NCI-H128 (cell line): ENCODE measurements around the gene RAB6B.

Experiments
- DNase-seq: peaks from one replicate; lab custom pipeline; 2025; ENCODE audit not compliant: unreplicated experiment; lab: John Stamatoyannopoulos, UW

RAB6B gene

GRCh38 chr3:133895208-133896001 lies at the start of gene RAB6B:
Gene RAB6B (minus strand): TSS chr3:133895882. CDS start chr3:133895466, 416 bp downstream.
- peak; percentile 46 for DNase-seq

DNA sequence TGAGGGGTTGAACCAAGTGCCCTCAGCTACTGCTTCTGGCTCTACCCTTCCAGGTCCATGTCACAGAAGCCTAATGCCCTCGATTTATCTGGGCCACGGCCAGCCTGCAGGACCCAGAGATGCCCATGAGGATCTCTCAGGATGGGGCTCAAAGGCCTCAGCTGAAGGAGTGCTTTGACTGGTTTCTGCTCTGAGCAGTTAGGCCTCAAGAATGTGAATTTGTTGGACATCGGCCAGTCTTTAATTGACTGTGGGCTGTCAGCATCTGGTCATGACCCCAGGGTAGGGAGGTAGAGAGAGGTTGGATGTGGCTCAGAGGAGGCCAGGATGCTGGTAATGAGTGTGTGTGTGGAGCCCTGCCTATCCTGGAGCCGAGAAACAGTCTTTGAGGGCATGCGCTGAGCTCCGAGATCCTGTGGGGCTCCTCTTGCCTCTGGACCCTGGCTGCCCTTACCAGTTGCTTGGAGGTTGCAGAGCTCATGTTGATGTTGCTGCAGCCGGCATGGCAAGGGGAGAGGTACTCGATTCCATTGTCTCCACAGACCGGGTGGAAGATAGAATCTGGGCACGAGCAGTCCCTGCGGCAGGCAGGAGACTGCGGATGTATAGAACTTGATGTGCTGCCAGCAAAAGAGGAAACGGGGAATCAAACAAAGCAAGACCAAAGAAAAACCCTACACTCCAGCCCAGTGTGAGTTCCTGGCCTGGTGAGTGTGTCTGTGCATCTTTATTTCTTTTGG lies 49.1 kb upstream of the RAB6B start:
- DNase-seq, result no peak

GRCh38 chr3:133944181-133944580 lies 48.5 kb upstream of the RAB6B start:
- no peak for DNase-seq

- no peak for DNase-seq
Measured at GRCh38 chr3:133943639-133944141, 48.0 kb upstream of the RAB6B start.

DNA sequence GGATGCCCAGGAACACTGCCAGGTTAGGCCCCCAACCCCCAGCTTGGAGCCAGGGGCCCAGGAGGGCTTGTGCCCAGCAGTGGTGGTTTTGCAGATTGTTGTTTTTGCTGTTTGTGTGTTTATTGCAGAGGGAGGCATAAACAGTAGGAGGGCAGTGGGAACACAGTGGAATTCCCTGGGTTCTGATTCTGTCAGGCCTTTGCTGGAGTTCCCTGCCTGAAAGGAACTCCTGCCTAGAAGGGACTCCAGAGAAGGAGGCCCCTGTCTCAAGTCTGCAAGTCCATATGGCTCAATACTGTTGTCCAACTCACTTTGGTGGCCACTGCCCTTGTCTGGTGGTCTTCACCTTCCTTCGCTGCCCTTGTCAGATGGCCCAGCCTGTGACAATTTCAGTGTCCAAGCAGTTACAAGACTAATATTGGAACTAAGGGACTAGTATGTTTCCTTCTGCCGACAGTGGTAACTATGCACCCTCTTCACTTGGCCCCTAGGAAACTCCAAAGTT lies 47.4 kb upstream of the RAB6B start:
- no peak for DNase-seq

GRCh38 chr3:133941415-133941821 lies 45.7 kb upstream of the RAB6B start:
- DNase-seq, result no peak

- no peak for DNase-seq
Measured at GRCh38 chr3:133940536-133940935, 44.9 kb upstream of the RAB6B start.

DNA sequence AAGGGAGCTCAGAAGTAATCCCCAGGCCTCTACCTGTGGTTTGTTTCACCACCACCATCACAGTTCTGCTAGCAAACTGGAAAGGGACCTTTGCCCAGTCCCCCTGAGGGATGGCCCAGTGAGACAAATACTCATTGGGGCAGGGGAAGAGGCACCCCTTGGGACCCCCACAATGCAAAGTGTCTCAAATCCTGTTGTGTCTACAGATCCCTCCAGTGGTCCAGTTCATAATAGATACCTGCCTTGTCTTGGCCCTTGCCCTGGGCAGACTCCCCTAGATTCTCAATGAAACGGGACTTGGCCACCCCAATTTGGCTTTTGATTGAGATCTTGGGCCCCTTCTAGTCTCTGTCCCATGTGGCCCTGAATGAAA lies 43.8 kb upstream of the RAB6B start:
- DNase-seq, result no peak

- no peak for DNase-seq
Measured at GRCh38 chr3:133938770-133939462, 43.2 kb upstream of the RAB6B start.

DNA sequence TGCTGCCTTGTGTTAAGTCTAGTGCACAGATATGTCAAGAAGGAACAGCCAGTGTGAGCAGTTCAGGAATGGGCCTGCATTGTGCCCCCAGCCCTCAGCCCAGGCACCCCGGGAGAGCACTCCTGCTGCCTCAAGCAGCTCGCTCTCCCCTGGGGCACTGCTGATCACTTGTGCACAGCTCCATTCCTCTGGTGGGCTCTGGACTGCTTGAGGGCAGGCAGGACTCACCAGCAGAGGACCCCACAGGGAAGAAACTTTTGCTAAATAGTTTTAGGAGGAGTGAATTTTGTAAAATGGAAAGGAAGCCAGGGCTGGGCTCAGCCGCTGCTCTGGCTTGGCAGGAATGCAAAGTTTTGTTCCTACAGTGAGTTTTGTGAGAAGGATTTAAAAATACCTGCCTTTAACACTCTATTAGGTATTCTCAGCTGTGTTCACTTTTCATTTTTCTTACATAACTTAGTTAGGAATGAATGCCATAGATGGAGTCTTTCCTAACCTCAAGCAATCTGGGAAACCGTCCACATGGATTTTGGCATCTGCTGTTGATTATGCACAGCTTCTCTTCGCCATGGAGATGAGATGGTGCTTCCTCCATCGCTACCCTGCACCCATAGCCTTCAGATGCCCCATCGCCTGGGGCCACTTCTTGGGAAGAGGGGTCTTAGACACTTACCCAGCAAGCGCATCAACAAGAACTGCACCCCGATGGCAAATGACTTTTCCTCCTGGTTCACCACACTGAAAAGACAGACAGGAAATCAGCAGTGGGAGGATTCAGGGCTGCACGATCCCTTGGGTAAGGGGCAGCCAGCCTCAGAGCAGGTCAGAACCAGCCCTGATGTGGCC lies 42.3 kb upstream of the RAB6B start:
- no peak for DNase-seq

DNA sequence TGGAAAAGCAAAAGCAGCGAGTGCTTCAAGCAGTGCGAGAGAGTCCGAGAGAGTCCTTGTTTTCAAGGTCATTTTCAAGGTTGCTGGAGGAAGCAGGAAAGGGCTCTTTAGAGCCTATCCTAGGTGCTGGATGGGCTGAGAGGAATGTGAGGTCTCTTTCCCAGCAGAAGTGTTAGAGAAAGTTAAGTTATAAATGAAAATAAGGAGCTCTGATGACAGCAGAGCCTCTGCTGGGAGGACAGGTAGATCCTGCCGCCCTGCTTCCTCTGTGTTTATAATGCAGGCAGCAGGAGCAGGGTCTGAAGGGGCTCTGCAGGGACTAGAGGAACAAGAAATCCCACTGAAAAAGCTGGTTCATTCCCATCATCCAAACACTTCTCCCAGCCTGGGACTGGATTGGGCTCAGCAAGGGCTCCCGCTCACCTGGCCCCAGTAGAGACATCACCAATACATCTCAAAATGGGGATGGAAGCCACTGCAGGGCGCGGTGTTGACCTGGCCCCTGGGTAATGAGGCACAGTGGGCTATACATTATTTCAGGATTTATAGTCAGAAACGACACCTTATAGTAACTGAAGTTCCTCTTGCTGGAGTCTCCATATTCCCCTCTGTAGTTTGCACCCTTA lies 41.5 kb upstream of the RAB6B start:
- DNase-seq, result no peak

DNA sequence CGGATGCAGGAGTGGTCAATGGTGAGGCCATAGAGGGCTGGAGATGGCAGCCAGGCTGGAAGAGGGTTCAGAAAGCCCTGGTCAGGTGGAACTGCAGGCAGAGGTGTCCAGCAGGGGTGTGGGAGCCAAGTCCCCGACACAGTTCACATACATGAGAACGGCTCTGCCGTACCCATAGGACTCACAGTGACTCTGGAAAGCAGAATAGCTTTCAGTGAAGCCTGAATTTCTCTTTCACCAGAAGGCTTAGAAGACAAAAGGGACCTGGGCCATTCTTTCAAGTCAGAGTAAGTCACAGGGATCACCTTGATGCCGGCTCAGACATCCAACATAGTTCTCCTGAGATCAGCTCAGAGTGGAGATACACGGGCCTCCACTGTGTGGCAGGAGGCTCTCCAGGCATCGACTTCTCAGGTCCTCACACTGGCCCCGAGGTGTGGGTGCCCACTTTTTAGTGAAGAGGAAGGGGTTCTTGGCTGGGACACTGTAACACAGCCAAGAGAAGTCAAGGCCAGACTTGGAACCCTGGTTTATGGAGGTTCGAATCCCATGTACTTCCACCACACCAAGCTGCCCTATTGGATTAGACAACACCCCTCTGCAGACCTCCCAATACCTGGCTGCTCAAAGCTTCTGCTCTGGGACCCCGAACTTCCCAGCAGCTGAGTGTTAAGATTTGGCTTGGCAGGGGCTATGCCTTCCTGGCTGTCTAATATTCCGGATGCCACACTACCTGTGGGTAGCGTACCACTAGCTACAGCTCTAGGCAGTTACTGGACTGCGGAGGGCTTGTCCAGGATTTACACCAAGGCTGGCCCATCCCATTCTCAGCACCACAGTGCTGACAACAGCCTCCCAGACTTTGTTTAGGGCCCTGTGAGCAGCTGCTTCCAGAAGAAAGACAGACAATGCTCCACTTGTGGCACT lies 40.4 kb upstream of the RAB6B start:
- no peak for DNase-seq

DNA sequence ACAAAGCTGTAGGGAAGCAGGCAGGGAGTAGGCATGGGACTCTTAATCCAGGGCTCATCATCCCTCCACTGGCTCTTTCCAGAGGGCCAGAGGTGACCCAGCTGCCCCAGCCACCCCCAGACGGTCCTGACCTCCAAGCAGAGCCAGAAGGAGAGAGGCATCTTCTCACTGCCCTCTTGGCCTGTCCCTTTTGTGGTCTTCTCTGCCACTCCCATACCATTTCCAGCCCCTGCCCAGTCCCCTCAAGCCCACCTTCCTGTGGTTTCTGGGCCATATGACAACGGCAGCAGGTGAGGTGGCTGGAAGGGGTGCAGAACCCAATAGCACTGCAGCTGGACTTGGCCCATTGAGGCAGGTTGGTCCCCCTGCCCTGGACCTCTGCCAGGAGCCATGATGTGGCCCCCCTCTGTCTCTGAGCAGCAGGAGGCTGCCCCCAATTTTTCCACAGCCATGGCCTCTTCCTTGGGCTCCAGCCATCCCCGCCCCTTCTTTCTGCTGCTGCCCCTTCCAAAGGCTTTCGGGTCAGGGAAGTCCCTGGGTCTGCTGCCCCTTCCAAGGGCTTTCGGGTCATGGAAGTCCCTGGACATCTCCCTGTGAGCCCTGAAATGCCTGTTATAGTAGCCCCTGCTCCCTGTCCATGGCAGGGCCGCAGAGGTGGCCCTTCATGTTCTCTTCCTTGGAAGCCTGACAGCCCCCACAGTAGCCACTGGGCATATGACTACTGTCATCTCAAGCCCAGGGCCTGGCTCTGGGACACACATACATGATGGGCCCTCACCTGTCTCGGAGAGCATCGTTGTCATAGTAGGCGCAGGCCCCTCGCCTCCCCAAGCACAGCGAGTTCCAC lies 39.5 kb upstream of the RAB6B start:
- no peak for DNase-seq

DNA sequence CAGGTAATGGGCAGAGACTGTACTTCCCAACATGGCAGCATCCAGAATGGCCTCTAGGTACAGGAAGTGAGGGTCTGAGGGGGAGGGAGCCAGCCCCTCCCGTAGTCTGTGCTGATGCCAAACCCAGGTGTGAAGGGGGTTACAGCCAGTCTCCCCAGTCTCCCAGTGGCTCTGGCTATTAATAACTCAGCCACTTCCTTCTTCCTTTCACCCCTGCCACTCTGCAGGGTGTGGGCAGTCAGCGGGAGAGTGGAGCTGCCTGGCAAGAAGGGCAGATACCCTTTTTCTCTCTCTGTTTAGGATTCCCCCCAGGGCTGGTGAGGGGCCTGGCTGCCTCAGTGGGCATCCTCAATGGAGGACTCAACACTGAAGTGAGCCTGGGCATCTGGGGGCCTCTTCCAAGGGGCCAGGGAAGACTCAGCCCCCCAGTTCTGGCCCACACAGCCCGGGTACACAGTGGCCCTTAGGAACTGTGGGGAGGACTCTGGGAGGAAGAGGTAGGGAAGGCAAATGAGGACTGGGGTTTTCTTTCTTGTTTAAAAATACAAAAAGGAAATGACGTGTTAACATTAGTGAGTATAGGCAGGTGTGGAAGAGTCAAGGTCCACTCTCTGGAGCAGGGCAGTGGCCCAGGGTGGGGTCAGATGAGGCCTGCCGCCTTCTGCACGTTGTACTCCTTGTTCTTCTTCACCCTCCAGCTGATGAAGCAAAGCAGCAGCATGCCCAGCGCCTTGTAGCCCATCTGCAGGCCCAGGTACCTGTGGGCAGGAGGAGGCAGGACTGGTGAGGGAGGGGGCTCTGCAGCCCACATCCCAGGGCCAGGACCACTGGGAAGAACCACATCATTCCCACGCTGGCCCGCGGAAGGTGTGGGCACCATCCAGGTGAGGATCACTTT lies 38.6 kb upstream of the RAB6B start:
- DNase-seq, result no peak

GRCh38 chr3:133933097-133934024 lies 37.7 kb upstream of the RAB6B start:
- no peak for DNase-seq

DNA sequence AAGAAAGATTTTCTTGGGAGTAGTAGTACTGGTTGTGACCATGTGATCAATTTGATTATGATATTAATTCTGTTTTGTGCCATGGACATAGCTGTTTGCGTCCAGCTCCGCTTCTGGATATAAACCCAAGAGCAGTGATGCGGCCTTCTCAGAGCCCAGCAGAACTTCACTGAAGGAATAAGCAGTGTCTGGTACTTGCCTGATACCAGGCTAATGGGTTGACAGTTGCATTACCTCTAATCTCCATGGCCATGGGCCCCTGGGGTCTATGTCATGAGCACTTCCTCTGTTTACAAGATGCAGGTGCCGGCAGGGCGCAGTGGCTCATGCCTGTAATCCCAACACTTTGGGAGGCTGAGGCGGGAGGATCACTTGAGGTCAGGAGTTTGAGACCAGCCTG lies 36.3 kb upstream of the RAB6B start:
- no peak for DNase-seq
